HG03159 (cell line): ENCODE data around the gene ACSL3.
"Not testable (repeated sequence)": the region's sequence is repeated elsewhere in the genome, so short reads cannot be mapped to it uniquely, and the experiment has no call there.

Experiments
- ATAC-seq: cut with Tn5 transposase; IDR thresholded peaks from one replicate; pipeline ENCODE4 v1.9.1; 2021; ENCODE audit warnings: mild to moderate bottlenecking, moderate library complexity; ENCODE audit not compliant: unreplicated experiment

The ACSL3 gene

GRCh38 chr2:222968550-222969155, 107.8 kb downstream of the ACSL3 start:
- no peak for ATAC-seq

- ATAC-seq: no peak
These were observed 108.7 kb downstream of the ACSL3 start for GRCh38 chr2:222969491-222969890.

GRCh38 chr2:222972420-222972819, 111.6 kb downstream of the ACSL3 start:
- no peak for ATAC-seq

- no peak for ATAC-seq
These were observed 112.4 kb downstream of the ACSL3 start for GRCh38 chr2:222973237-222973636.

- ATAC-seq: no peak
These were observed 112.9 kb downstream of the ACSL3 start for GRCh38 chr2:222973733-222974132.

GRCh38 chr2:222976521-222977061, 115.8 kb downstream of the ACSL3 start:
- no peak for ATAC-seq

- ATAC-seq: no peak
These were observed 116.3 kb downstream of the ACSL3 start for GRCh38 chr2:222977121-222977520.

- ATAC-seq: no peak
These were observed 118.0 kb downstream of the ACSL3 start for GRCh38 chr2:222978850-222979249.

- no peak for ATAC-seq
These were observed 118.6 kb downstream of the ACSL3 start for GRCh38 chr2:222979484-222979883.

GRCh38 chr2:222982010-222982908, 121.4 kb downstream of the ACSL3 start:
- ATAC-seq: no peak

GRCh38 chr2:222982909-222983265, 122.1 kb downstream of the ACSL3 start:
- ATAC-seq: no peak

GRCh38 chr2:222984908-222985307, 124.1 kb downstream of the ACSL3 start:
- ATAC-seq: no peak

GRCh38 chr2:222989431-222989830, 128.6 kb downstream of the ACSL3 start:
- no peak for ATAC-seq

- ATAC-seq: not testable (repeated sequence)
These were observed 129.4 kb downstream of the ACSL3 start for GRCh38 chr2:222990206-222990605.

GRCh38 chr2:222992137-222992536, 131.3 kb downstream of the ACSL3 start:
- ATAC-seq: no peak
